Adipocyte (in vitro differentiated cells): ENCODE data around the gene PELI1.

Experiments
- DNase-seq: peaks from one replicate; pipeline ENCODE4 v3.0.0-alpha.2; 2015; ENCODE audit warnings: low read depth
- H3K27me3 ChIP-seq: replicated peaks from 2 replicates; pipeline ENCODE4 v1.7.0; 2013; ENCODE audit warnings: mild to moderate bottlenecking, low read length, moderate library complexity; ENCODE audit not compliant: control insufficient read depth, insufficient read depth
- H3K36me3 ChIP-seq: 2 replicates; pipeline ENCODE4 v1.7.0; 2013; ENCODE audit warnings: low read length, mild to moderate bottlenecking, moderate library complexity; ENCODE audit not compliant: control insufficient read depth, insufficient read depth, severe bottlenecking
- H3K4me1 ChIP-seq: 2 replicates; pipeline ENCODE4 v1.7.0; 2013; ENCODE audit warnings: mild to moderate bottlenecking, low read length, moderate library complexity; ENCODE audit not compliant: control insufficient read depth, insufficient read depth
- H3K4me3 ChIP-seq: 2 replicates; pipeline ENCODE4 v1.7.0; 2013; ENCODE audit warnings: mild to moderate bottlenecking, low read length, moderate library complexity
- H3K9ac ChIP-seq: 2 replicates; pipeline ENCODE4 v1.7.0; 2013; ENCODE audit warnings: mild to moderate bottlenecking, low read length, moderate library complexity
- H3K9me3 ChIP-seq: 2 replicates; pipeline ENCODE4 v1.7.0; 2013; ENCODE audit warnings: mild to moderate bottlenecking, low read length, moderate library complexity; ENCODE audit not compliant: control insufficient read depth

The PELI1 gene

DNA sequence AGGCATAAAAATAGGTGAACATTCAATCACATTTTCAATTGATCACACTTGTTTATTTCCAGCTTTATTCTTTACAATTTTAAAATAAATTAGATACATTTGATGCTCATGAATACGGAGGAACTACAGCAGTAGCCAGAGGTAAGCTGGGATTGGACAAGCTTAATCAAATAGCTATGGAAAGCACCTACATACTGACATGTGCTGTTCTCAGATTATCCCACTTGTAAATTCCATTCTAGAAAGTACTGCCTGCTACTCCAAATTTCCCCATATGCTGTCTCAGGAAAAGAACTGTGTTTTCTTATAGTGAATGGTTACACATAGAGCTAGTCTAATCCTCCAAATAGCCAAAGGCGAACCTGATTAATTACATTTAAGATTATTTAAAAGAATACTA lies 24.2 kb downstream of the PELI1 start:
- H3K4me3 ChIP-seq = no peak overlapping the region
- H3K9ac ChIP-seq = no peak overlapping the region
- H3K36me3 ChIP-seq = no peaks in the 10 kb centered on the region
- no peak for DNase-seq
- peaks cover 17% of the 10 kb centered on the region for H3K4me1 ChIP-seq
- H3K27me3 ChIP-seq = no peaks in the 10 kb centered on the region
- no peaks in the 10 kb centered on the region for H3K9me3 ChIP-seq

DNA sequence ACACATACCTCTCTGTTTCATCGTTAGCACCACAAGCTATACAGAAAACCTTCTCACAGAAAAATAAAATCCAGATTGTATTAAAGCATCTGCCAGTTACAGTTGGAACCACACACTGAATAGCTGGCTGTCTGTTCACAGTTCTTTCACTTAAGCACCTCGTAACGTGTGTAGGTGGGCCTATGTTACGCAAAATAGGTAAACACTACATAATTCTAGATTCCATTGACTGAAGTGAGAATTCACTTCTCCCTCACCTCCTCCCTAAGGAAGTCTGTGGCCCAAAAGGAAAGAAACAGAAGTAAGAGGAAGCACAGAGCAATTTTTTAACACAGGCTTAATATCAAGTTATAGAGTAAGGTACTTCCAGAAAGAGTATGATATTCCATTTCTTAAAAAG lies 24.9 kb downstream of the PELI1 start:
- no peaks in the 10 kb centered on the region for H3K9me3 ChIP-seq
- H3K4me3 ChIP-seq = no peak overlapping the region
- no peak for DNase-seq
- H3K4me1 ChIP-seq = peaks cover 16% of the 10 kb centered on the region
- no peaks in the 10 kb centered on the region for H3K36me3 ChIP-seq
- no peak overlapping the region for H3K9ac ChIP-seq
- no peaks in the 10 kb centered on the region for H3K27me3 ChIP-seq

DNA sequence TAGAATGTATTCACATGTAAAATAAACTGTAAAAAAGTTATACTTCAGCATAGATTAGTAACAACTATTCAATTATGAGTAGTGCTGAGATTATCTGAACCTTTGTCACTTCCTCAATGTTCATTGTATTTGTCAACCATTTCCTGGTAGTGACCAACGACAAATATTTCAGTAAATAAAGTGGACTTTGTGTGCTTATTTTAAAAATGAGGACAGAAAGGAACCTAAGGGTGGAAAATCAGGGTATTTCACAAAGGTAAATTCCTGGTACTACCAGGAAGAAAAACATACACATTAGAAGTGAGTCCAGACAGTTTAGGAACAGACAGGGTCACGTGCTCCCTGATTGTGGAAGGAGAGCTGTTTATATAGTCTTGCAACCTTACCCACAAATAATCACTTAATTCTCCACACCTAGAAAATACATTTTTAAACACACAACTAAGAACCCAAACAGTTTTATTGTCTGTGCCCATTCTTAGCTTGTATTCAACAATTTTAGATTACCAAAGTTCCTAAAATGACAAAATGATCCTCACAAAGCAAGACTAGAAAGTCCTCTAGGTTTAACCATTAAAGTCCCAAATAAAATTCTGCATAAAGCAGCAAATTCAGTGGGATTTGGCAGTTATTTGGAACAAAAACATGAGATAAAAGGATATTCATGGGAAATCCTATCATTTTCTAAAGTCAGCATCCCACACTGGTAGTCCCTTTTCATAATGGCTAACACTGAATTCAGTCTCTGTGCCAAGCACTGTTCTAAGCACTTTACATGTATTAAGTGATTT lies 28.2 kb downstream of the PELI1 start:
- Histone ChIP-seq H3K36me3 (no peaks in the 10 kb centered on the region), H3K9me3 (no peaks in the 10 kb centered on the region), H3K4me3 (no peak overlapping the region), H3K4me1 (peaks cover 23% of the 10 kb centered on the region), H3K27me3 (no peaks in the 10 kb centered on the region), H3K9ac (no peak overlapping the region)
- no peak for DNase-seq

DNA sequence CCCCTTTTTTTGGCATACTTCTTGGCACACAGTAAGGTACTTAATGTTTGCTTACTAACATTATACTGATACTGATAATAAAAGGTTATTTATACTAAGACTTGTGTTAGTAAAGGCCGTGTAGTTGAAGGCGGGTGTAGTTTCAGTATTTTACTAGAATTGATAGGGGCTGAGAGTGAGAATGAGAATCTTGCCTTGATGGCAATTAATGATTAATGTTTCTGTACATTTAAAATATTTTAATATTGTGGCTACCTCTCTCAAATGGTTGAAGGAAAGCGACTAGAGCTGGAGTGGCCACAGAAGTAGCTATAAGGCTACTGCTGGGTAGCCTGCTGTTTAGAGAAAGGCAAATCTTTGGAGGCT lies 29.3 kb downstream of the PELI1 start:
- H3K9me3 ChIP-seq = no peaks in the 10 kb centered on the region
- no peak overlapping the region for H3K4me3 ChIP-seq
- no peaks in the 10 kb centered on the region for H3K27me3 ChIP-seq
- H3K4me1 ChIP-seq = peaks cover 23% of the 10 kb centered on the region
- H3K36me3 ChIP-seq = no peaks in the 10 kb centered on the region
- DNase-seq = no peak
- H3K9ac ChIP-seq = no peak overlapping the region

DNA sequence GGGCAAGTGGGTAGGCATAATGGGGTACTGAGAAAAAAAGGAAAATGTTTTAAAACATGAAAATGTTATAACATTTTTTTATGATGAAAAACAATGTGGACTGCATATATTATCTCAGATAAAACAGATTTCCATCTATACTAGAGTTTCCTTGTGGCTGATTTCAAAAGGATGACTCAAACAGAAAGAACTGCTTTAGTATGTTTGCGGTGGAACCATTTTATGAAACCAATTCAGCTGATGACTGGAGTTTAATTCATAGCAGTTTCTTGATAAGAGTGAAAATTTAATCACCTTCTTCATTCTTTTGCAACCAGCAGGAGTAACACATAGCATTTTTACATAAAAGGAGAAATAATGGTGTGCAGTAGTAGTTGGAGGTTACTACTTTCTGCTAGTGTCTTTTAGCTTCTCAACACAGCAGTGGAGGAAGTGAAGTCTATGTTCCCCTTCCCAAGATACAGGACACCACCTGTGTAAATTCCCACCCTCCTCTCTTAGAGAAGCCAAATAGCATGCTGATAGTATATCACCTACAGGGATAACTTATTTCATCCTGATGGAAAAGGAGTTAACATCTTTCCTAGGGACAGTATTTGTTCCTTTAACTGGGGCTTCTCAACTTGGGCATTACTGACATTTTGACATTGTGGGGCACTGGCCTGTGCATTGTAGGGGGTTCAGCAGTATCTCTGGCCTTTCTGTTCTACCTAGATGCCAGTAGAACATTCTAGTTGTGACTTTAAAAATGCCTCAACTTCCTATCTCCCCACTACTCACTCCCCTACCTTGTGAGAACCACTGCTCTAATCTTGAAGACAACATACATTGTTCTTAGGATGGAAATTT lies 29.9 kb downstream of the PELI1 start:
- Histone ChIP-seq H3K4me1 (peaks cover 23% of the 10 kb centered on the region), H3K4me3 (peak overlapping the region; percentile 50), H3K9ac (no peak overlapping the region), H3K9me3 (no peaks in the 10 kb centered on the region), H3K27me3 (no peaks in the 10 kb centered on the region), H3K36me3 (no peaks in the 10 kb centered on the region)
- peak; percentile 79 for DNase-seq

DNA sequence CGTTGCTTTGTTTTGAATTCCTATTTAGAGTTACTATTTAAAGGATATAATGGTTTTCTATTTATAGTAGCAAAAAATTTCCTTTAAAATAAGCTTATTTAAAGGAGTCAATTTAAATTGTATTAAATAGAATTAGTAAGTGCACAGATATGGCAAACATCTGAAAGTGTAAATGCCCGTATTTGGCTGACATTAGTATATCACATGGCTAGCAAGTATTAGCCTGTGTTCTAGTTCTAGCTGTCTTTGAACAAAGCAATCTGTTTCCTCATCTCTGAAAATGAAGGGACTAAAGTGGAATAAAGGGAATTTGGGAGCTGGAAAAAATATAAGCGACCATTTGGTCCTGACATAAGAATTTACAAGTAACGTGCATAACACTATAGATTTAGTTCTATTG lies 32.2 kb downstream of the PELI1 start:
- peaks cover 23% of the 10 kb centered on the region for H3K4me1 ChIP-seq
- H3K9me3 ChIP-seq = no peaks in the 10 kb centered on the region
- no peaks in the 10 kb centered on the region for H3K36me3 ChIP-seq
- H3K4me3 ChIP-seq = no peak overlapping the region
- DNase-seq = no peak
- H3K27me3 ChIP-seq = no peaks in the 10 kb centered on the region
- H3K9ac ChIP-seq = no peak overlapping the region

DNA sequence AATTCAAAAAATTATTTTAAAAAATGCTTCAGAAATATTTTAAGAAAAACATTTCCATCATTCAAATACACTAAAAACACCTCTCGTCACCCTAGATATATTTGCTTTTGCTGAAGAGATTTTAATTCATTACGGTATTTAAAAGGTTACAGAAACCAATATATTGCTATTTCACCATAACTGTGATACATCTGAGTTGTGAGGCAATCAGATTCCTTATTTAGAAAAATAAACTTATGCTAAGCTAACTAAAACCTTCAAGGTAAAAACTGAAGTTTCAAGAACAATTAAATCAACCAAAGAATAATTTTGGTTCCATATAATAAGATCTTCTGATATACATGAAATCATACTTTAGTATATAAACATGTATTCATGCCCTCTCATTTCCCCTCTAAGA lies 32.8 kb downstream of the PELI1 start:
- DNase-seq = peak; percentile 50
- H3K4me3 ChIP-seq = no peak overlapping the region
- H3K9me3 ChIP-seq = no peaks in the 10 kb centered on the region
- no peaks in the 10 kb centered on the region for H3K27me3 ChIP-seq
- no peaks in the 10 kb centered on the region for H3K36me3 ChIP-seq
- H3K9ac ChIP-seq = no peak overlapping the region
- H3K4me1 ChIP-seq = peaks cover 18% of the 10 kb centered on the region

DNA sequence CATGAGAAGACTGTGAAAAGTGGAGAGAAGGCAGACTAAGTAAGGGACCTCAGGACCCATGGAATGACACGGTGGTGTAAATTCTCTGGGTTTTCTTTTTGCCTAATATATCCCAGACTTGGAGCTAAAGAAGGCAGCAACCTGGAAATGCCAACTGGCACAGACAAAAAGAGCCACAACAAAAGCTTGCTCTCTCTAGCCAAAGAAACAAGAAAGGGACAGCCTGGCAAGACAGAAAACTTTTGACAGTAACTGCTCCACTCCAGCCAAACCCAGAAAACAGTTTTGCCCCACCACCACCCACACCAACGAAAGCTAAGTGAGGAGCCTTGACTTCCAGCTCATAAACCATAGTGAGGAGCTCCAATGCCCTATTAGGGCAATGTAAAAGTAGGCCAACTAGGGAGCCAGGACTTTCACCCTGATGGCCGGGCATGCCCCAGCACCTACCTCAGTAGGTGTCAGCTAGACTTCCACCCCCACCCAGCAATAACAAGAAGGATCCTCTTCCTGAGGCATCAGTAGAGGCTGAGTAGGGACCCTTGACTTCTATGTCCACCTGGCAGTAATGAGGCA lies 35.5 kb downstream of the PELI1 start:
- Histone ChIP-seq H3K9ac (no peak overlapping the region), H3K27me3 (no peaks in the 10 kb centered on the region), H3K4me3 (no peak overlapping the region), H3K36me3 (no peaks in the 10 kb centered on the region), H3K9me3 (no peaks in the 10 kb centered on the region), H3K4me1 (peaks cover 2% of the 10 kb centered on the region)
- no peak for DNase-seq

DNA sequence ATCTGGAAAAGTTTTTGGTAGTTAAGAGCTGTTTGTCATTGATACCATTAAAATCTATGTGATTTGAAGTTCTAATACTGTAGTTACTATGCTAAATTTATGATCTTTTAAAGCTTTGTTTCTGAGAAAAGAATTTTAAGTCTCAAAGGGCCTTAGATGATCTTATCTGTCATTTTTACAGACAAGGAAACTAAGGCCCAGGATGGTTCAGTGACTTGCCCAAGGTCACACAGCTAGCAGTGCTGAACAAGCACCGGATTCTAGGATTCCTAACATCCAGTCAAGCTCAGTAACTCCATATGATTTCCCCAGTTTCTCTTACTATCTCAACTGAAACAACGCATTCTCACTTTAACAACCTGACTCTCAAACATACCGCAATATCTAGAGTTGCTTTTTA lies 37.7 kb downstream of the PELI1 start:
- Histone ChIP-seq H3K4me1 (peaks cover under 1% of the 10 kb centered on the region), H3K36me3 (no peaks in the 10 kb centered on the region), H3K4me3 (no peak overlapping the region), H3K9me3 (no peaks in the 10 kb centered on the region), H3K27me3 (no peaks in the 10 kb centered on the region), H3K9ac (no peak overlapping the region)
- no peak for DNase-seq

DNA sequence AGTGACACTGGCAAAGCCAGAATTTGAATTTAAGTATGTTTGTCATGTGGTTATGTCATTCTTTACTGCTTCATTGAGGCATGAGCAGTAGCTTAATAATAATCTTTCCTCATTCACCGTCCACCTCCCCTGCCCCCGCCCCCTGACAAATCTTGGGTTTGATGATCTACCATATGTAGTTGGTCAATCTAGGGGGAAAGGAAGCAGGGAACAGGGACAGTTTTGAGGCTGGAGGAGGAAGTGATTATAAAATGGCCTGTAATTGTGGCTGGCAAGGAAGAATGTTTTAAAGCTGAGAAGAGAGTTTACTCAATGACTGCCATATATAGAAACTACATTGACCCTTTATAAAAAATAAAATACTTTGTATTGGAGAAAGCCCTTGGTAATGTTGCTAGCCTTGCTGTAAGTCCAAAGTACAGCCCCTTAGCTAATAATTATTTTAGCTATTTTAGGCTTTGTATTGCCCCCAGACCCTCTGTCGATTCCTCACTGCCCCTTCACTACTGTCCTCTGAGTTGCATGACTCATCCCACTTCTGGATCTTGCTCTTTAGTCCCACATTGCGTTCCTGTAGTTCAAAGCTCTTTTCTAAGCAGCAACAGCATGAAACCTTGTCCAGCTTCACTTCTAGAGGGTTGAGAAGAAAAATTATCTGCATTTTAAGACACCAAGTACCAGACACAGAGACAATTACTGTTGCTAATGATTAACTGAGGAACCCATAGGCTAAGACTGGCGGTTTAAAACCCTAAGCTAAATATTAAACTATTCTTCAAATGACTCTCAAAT lies 38.4 kb downstream of the PELI1 start:
- no peak overlapping the region for H3K9ac ChIP-seq
- H3K27me3 ChIP-seq = no peaks in the 10 kb centered on the region
- H3K36me3 ChIP-seq = no peaks in the 10 kb centered on the region
- no peak for DNase-seq
- peaks cover 5% of the 10 kb centered on the region for H3K4me1 ChIP-seq
- no peak overlapping the region for H3K4me3 ChIP-seq
- no peaks in the 10 kb centered on the region for H3K9me3 ChIP-seq

DNA sequence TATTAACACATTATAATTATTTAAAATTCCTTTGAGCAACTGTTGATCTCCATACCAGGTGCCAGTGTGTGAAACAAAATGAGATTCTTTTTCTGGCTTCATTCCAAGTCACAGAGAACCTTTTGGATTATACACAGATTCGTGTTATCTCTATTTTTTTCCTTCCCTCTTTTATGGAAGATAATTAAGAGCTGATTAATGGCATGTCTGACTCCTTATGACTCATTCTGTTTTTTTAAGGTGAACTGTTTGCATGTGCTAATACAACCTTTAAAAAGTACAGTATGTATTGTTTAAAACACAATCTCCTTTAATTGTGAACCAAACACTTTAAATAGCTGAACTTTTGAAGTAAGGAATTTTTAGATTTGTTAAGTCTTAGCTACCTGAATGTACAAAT lies 39.3 kb downstream of the PELI1 start:
- Histone ChIP-seq H3K9ac (no peak overlapping the region), H3K36me3 (no peaks in the 10 kb centered on the region), H3K4me3 (no peak overlapping the region), H3K27me3 (no peaks in the 10 kb centered on the region), H3K4me1 (peaks cover 5% of the 10 kb centered on the region), H3K9me3 (no peaks in the 10 kb centered on the region)
- no peak for DNase-seq
